Testis (tissue), 3 donors: ENCODE results near the gene PAPPA2. TPM values are rescaled to one million over a fixed set of nuclear protein-coding genes. Genes with fewer than 3 reads are reported as not detected.

Experiments
- DNase-seq: peaks from one replicate; pipeline ENCODE4 v3.0.0-alpha.2; 2019
- H3K27ac ChIP-seq, 2 donors: fragments of 200-600 bp; sonication (generic); one replicate each; pipeline ENCODE4 v1.5.1; 2019
- H3K27me3 ChIP-seq: fragments of 200-600 bp; sonication (generic); one replicate; pipeline ENCODE4 v1.5.1; 2019
- H3K36me3 ChIP-seq: fragments of 200-600 bp; sonication (generic); one replicate; pipeline ENCODE4 v1.5.1; 2017; ENCODE audit warnings: low read depth; ENCODE audit errors: missing control alignments
- H3K4me1 ChIP-seq: fragments of 200-600 bp; sonication (generic); one replicate; pipeline ENCODE4 v1.5.1; 2019
- H3K4me3 ChIP-seq, 2 donors: fragments of 200-600 bp; sonication (generic); one replicate each; pipeline ENCODE4 v1.5.1; 2017 to 2019
- H3K9me3 ChIP-seq: fragments of 200-600 bp; sonication (generic); one replicate; pipeline ENCODE4 v1.5.1; 2017
- CTCF ChIP-seq, 3 experiments: fragments of 450-650 bp in 2 of 3; fragments of 200-600 bp in 1 of 3; sonication (generic) in 1 of 3; IDR thresholded peaks; one replicate each; pipeline ENCODE4 v1.5.1; 2016 to 2019; ENCODE audit warnings: antibody characterized with exemption in 3 of 3, mild to moderate bottlenecking in 2 of 3, moderate library complexity in 1 of 3
- POLR2A ChIP-seq: fragments of 450-650 bp; IDR thresholded peaks from one replicate; pipeline ENCODE4 v1.6.1; 2017; ENCODE audit warnings: antibody characterized with exemption, mild to moderate bottlenecking, moderate library complexity
- WGBS, 2 donors: methylation state at CpG; one replicate each; pipeline ENCODE4 v1.1.5; 2018; 5-methylcytosine and 5-hydroxymethylcytosine counted together
- intact Hi-C: fragments of 100-400 bp; cut with DNase I; formaldehyde crosslinking; loops from one replicate; pipeline ENCODE4 v1.15.1; 2023; ENCODE audit warnings: low total_unique reads
- polyA plus RNA-seq: library from polyadenylated mRNA; stranded (reverse); fragments of 350-450 nt; fragmentation: Illumina TruSeq; extraction: RNeasy Lipid Tissue Mini Kit (QIAGEN cat#74804); gene quantifications from one replicate; pipeline ENCODE4 v1.2.3, GENCODE V29; 2014; ENCODE audit warnings: low read depth, low replicate concordance; ENCODE audit not compliant: insufficient read depth
- total RNA-seq, 2 donors: library from RNA; depleted of rRNA; stranded (reverse); fragments of >200 nt; gene quantifications; one replicate each; pipeline ENCODE4 v1.2.3, GENCODE V29; 2016

Gene PAPPA2
- total and polyA plus RNA-seq, 3 donors from 2014 or later, result 0.80 to 2.2 (median 2.2) TPM

GRCh38 chr1:176601348-176601747 is 138.4 kb downstream of the PAPPA2 start:
- Histone ChIP-seq H3K4me3 (no peak overlapping the region), H3K27me3 (no peaks in the 10 kb centered on the region), H3K27ac (no peak overlapping the region), H3K4me1 (no peaks in the 10 kb centered on the region), H3K36me3 (no peaks in the 10 kb centered on the region), H3K9me3 (no peaks in the 10 kb centered on the region)
- WGBS, 2 donors, result 61 to 77% methylated on average over 3 of the region's 3 CpGs
- DNase-seq, result no peak
- TF ChIP-seq POLR2A (no peak), CTCF (IDR thresholded peaks at IDR 0.05) (no peak)
- intact Hi-C loops, result no loop called here

- no peak for TF ChIP-seq POLR2A
- no peaks in the 10 kb centered on the region for H3K4me1 ChIP-seq
- no peak overlapping the region for H3K4me3 ChIP-seq
- H3K9me3 ChIP-seq, result no peaks in the 10 kb centered on the region
- no peak overlapping the region for H3K27ac ChIP-seq
- no peaks in the 10 kb centered on the region for H3K36me3 ChIP-seq
- H3K27me3 ChIP-seq, result no peaks in the 10 kb centered on the region
- 61 to 66% methylated on average over 5 of the region's 5 CpGs for WGBS, 2 donors
- no peak for DNase-seq
- intact Hi-C loops, result no loop called here
These were observed 139.5 kb downstream of the PAPPA2 start for GRCh38 chr1:176602388-176603004.

DNA sequence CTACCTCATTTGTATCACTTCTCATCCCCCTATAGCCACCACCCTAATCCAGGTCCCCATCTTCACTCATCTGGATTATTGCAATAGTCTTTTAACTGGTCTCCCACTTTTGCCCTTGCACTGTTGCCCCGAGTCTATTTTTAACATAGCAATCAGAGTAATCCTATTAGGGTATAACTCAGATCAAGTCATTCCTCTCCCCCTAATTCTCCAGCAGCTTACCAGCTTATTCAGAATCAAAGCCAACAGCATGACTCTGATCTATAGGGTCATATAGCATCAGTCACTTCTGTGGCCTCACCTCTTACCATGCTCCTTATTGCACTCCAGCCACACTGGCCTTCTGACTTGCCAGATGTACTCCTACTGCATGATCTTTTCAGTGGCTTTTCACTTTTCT is 140.7 kb downstream of the PAPPA2 start:
- intact Hi-C loops, result no loop called here
- Histone ChIP-seq H3K27me3 (no peaks in the 10 kb centered on the region), H3K4me3 (no peak overlapping the region), H3K27ac (no peak overlapping the region), H3K4me1 (no peaks in the 10 kb centered on the region), H3K36me3 (no peaks in the 10 kb centered on the region), H3K9me3 (no peaks in the 10 kb centered on the region)
- TF ChIP-seq POLR2A (no peak), CTCF (IDR thresholded peaks at IDR 0.05) (no peak)
- DNase-seq, result no peak
- 92% methylated on average over 1 of the region's 1 CpG for WGBS, 2 donors

DNA sequence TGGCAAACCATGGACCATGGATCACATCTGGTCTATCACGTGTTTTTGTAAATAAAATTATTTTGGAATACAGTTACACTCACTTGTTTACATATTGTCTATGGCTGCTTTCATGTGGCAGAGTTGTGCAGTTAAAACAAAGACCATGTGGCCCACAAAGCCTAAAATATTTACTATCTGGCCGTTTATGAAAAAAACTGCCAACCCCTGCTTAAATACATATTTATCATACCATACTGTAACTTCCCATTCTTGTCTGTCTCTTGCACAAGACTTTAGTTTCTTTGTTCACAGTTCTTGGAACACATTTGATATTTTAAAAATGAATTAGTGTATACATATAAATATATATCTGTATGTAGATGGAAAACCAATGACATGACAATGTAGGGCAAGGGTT is 141.5 kb downstream of the PAPPA2 start:
- intact Hi-C loops, result no loop called here
- Histone ChIP-seq H3K4me3 (no peak overlapping the region), H3K27ac (no peak overlapping the region), H3K4me1 (no peaks in the 10 kb centered on the region), H3K27me3 (no peaks in the 10 kb centered on the region), H3K9me3 (no peaks in the 10 kb centered on the region), H3K36me3 (no peaks in the 10 kb centered on the region)
- 68 to 75% methylated on average over 2 of the region's 2 CpGs for WGBS, 2 donors
- TF ChIP-seq CTCF (IDR thresholded peaks at IDR 0.05) (no peak), POLR2A (no peak)
- no peak for DNase-seq

DNA sequence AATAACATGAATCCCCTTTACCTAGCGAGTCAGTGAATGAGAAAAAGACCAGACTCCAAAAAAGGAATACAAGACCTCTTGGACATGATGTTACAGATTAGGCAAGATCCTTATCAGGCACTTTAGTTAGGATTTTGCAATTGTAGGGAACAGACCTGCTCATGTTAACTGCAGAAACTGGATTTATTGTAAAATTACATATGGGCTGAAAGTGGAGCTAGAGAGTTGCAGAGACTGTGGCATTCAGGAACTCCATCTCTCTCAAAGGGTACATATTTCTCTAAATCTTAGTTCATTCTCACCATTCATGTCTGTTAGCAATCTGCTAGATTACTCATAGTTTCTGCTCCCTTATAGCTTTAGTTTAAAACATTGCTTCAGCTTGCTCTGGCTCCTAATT is 142.2 kb downstream of the PAPPA2 start:
- H3K27ac ChIP-seq, result no peak overlapping the region
- DNase-seq, result no peak
- H3K36me3 ChIP-seq, result no peaks in the 10 kb centered on the region
- H3K9me3 ChIP-seq, result no peaks in the 10 kb centered on the region
- no peak overlapping the region for H3K4me3 ChIP-seq
- TF ChIP-seq CTCF (IDR thresholded peaks at IDR 0.05) (no peak), POLR2A (no peak)
- no peaks in the 10 kb centered on the region for H3K4me1 ChIP-seq
- H3K27me3 ChIP-seq, result no peaks in the 10 kb centered on the region
- intact Hi-C loops, result no loop called here
- WGBS, 2 donors, result 98 to 100% methylated on average over 1 of the region's 1 CpG
